HepG2 (cell line): Measurements from ENCODE around the gene VSIG10L.

Source experiments
- ETV6 ChIP-seq: sonication (generic); formaldehyde crosslinking; conservative IDR thresholded peaks from 2 replicates; pipeline ENCODE4 v1.4.0; 2020; ENCODE audit warnings: missing genetic modification reagents
- SIX4 ChIP-seq: sonication (generic); formaldehyde crosslinking; IDR thresholded peaks from 2 replicates; pipeline ENCODE4 v1.4.0; 2020; ENCODE audit warnings: missing genetic modification reagents
- SRF ChIP-seq: IDR thresholded peaks from 2 replicates; pipeline ENCODE4 v1.6.1; 2011; ENCODE audit warnings: mild to moderate bottlenecking, low read depth, low read length, moderate library complexity
- TCF7 ChIP-seq: sonication (generic); IDR thresholded peaks from 2 replicates; pipeline ENCODE4 v1.6.1; 2016; ENCODE audit warnings: antibody characterized with exemption, low read depth
- ZNF570 ChIP-seq: sonication (generic); formaldehyde crosslinking; IDR thresholded peaks from 2 replicates; pipeline ENCODE4 v1.4.0; 2020; ENCODE audit warnings: mild to moderate bottlenecking, missing genetic modification reagents, borderline replicate concordance
- ZSCAN20 ChIP-seq: sonication (generic); formaldehyde crosslinking; IDR thresholded peaks from 2 replicates; pipeline ENCODE4 v1.4.0; 2020; ENCODE audit warnings: missing genetic modification reagents, mild to moderate bottlenecking, borderline replicate concordance

DNA sequence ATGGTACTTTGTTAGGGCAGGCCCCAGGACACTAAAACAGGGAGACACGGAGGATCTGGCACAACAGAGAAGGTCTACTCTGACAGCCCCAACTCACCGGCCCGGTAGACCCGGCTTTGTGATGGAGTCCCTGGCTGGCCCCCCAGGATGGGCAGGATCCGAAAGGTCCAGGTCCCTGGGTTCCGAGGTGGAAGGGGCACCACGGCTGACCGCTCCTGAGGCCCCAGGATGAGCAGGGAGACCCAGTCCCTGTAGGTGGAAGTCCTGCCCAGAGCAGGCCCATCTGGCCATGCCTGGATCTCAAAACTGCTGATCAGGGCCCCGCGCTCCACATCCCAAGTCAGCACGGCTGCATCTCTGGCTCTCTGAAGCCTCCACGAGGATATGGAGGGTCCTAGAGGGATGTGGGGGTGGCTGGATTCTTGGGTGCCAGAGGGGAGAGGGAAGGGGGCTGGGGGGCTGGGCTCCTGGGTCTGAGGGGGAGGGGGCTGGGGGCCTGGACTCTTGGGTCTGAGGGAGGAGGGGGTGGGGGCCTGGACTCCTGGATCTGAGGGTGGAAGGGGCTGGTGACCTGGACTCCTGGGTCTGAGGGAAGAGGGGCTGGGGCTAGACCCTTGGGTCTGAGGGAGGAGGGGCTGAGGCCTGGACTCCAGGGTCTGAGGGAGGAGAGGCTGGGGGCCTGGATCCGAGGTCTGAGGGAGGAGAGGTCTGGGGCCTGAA lies 4.6 kb downstream of the VSIG10L start:
- no peak for TF ChIP-seq SIX4
- TF ChIP-seq SRF = no peak
- no peak for TF ChIP-seq ZSCAN20 (CRISPR knock-in tag)
- TF ChIP-seq ZNF570 (CRISPR knock-in tag) = no peak
- no peak for TF ChIP-seq ETV6 (CRISPR knock-in tag)
- no peak for TF ChIP-seq TCF7
